GM19467 (cell line): Measurements from ENCODE around the gene MGAT5.

Experiments
- ATAC-seq: cut with Tn5 transposase; IDR thresholded peaks from one replicate; pipeline ENCODE4 v1.9.1; 2021; ENCODE audit warnings: mild to moderate bottlenecking, moderate library complexity; ENCODE audit not compliant: unreplicated experiment

Gene MGAT5

GRCh38 chr2:134299334-134299733, 45.5 kb downstream of the MGAT5 start:
- no peak for ATAC-seq

- ATAC-seq = no peak
These were observed 46.7 kb downstream of the MGAT5 start for GRCh38 chr2:134300585-134300984.

GRCh38 chr2:134301099-134301927, 47.4 kb downstream of the MGAT5 start:
- ATAC-seq = no peak

GRCh38 chr2:134301928-134302260, 48.0 kb downstream of the MGAT5 start:
- ATAC-seq = no peak

GRCh38 chr2:134304394-134305108, 50.7 kb downstream of the MGAT5 start:
- ATAC-seq = no peak

GRCh38 chr2:134305109-134305491, 51.2 kb downstream of the MGAT5 start:
- ATAC-seq = no peak

GRCh38 chr2:134306521-134306920, 52.6 kb downstream of the MGAT5 start:
- ATAC-seq = no peak

- ATAC-seq = no peak
These were observed 53.5 kb downstream of the MGAT5 start for GRCh38 chr2:134307334-134307733.

- no peak for ATAC-seq
These were observed 54.9 kb downstream of the MGAT5 start for GRCh38 chr2:134308474-134309385.

- no peak for ATAC-seq
These were observed 56.5 kb downstream of the MGAT5 start for GRCh38 chr2:134310107-134311079.

- ATAC-seq = no peak
These were observed 58.6 kb downstream of the MGAT5 start for GRCh38 chr2:134312482-134312881.

- ATAC-seq = no peak
These were observed 60.3 kb downstream of the MGAT5 start for GRCh38 chr2:134314202-134314601.

GRCh38 chr2:134314681-134315368, 61.0 kb downstream of the MGAT5 start:
- no peak for ATAC-seq

GRCh38 chr2:134315471-134315870, 61.6 kb downstream of the MGAT5 start:
- ATAC-seq = no peak

GRCh38 chr2:134319596-134320254, 65.9 kb downstream of the MGAT5 start:
- ATAC-seq = no peak

- no peak for ATAC-seq
These were observed 67.1 kb downstream of the MGAT5 start for GRCh38 chr2:134320930-134321329.

GRCh38 chr2:134323777-134324176, 69.9 kb downstream of the MGAT5 start:
- ATAC-seq = no peak

- ATAC-seq = no peak
These were observed 70.6 kb downstream of the MGAT5 start for GRCh38 chr2:134324430-134324829.

GRCh38 chr2:134324947-134325346, 71.1 kb downstream of the MGAT5 start:
- ATAC-seq = no peak
